SU-DHL-6 (cell line): ENCODE measurements around the gene PADI2.
A peak's percentile ranks its signal among the peaks of the same experiment; 100 is the strongest.

Experiments
- H2AFZ ChIP-seq: fragments of 200-600 bp; sonication (generic); 2 replicates; pipeline ENCODE4 v1.6.1; 2014; ENCODE audit warnings: low read depth, mild to moderate bottlenecking, moderate library complexity, mixed read lengths, antibody characterized with exemption, low read length; ENCODE audit not compliant: severe bottlenecking
- H3F3A ChIP-seq: fragments of 200-600 bp; shearing (Covaris generic); 2 replicates; pipeline ENCODE4 v1.6.0; 2016; ENCODE audit warnings: antibody characterized with exemption, mild to moderate bottlenecking; ENCODE audit not compliant: insufficient read depth
- H3K27ac ChIP-seq: fragments of 200-600 bp; sonication (generic); 2 replicates; pipeline ENCODE4 v1.5.1; 2016; ENCODE audit warnings: low read depth, mild to moderate bottlenecking, low read length, moderate library complexity, mixed read lengths
- H3K27me3 ChIP-seq: fragments of 200-600 bp; sonication (generic), shearing (Covaris generic); 2 replicates; pipeline ENCODE4 v1.6.0; 2014; ENCODE audit warnings: mild to moderate bottlenecking, low read length
- H3K36me3 ChIP-seq: fragments of 200-600 bp; sonication (generic); 2 replicates; pipeline ENCODE4 v1.6.1; 2014; ENCODE audit warnings: mild to moderate bottlenecking, low read length, mixed read lengths
- H3K4me2 ChIP-seq: fragments of 300-600, 200-600 bp; shearing (Covaris generic), sonication (generic); 2 replicates; pipeline ENCODE4 v1.6.0; 2014; ENCODE audit warnings: low read length, low read depth, mild to moderate bottlenecking; ENCODE audit not compliant: poor library complexity, severe bottlenecking
- H3K4me3 ChIP-seq: fragments of 200-600 bp; sonication (generic); 2 replicates; pipeline ENCODE4 v1.5.1; 2014; ENCODE audit warnings: antibody characterized with exemption, low read length, mild to moderate bottlenecking, mixed read lengths; ENCODE audit not compliant: insufficient read depth, poor library complexity, severe bottlenecking
- H3K79me2 ChIP-seq: fragments of 200-600 bp; sonication (generic); 2 replicates; pipeline ENCODE4 v1.6.1; 2014; ENCODE audit warnings: mild to moderate bottlenecking, low read length, moderate library complexity; ENCODE audit not compliant: insufficient read depth
- H3K9ac ChIP-seq: fragments of 200-600 bp; sonication (generic); 2 replicates; pipeline ENCODE4 v1.7.0; 2014; ENCODE audit warnings: mild to moderate bottlenecking, low read length
- H3K9me2 ChIP-seq: fragments of 200-600 bp; sonication (generic); replicated peaks from 2 replicates; pipeline ENCODE4 v1.6.1; 2014; ENCODE audit warnings: low read length; ENCODE audit not compliant: insufficient read depth
- H3K9me3 ChIP-seq: fragments of 200-600 bp; sonication (generic); 2 replicates; pipeline ENCODE4 v1.6.1; 2014; ENCODE audit warnings: low read length, mixed read lengths; ENCODE audit not compliant: insufficient read depth
- H4K20me1 ChIP-seq: fragments of 200-600 bp; sonication (generic); 2 replicates; pipeline ENCODE4 v1.6.1; 2014; ENCODE audit warnings: low read depth, mild to moderate bottlenecking, antibody characterized with exemption, low read length, moderate library complexity, mixed read lengths
- CTCF ChIP-seq: fragments of 200-600 bp; sonication (generic); IDR thresholded peaks from one replicate; pipeline ENCODE4 v1.5.1; 2017; ENCODE audit warnings: antibody characterized with exemption, mild to moderate bottlenecking, low read length, moderate library complexity; ENCODE audit not compliant: insufficient read depth, poor library complexity, severe bottlenecking
- EZH2phosphoT487 ChIP-seq: fragments of 200-600 bp; sonication (generic), shearing (Covaris generic); conservative IDR thresholded peaks from 2 replicates; pipeline ENCODE4 v1.6.1; 2018; ENCODE audit warnings: mild to moderate bottlenecking, antibody characterized with exemption, low read length, moderate library complexity, mixed read lengths

Gene PADI2

DNA sequence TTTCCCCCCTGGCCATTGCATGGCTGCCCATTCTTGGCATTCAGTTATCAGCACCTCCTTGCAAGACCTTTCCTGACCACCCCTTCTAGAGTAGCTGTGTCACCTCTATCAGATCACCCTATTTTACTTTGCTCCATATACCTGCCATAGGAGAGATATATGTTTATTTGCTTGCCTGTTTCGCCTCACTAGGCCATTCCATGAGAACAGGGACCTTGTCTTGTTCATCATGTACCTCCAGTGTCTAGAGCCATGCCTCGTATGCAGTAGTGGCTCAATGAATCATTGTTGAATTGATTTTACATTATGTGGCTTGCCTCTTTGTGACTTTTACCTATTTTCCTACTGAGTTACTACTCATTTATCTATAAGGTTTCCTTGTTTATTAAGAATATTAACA lies 26.4 kb upstream of the PADI2 start:
- Histone ChIP-seq H3K9ac (no peak overlapping the region), H3K9me2 (no peaks in the 10 kb centered on the region), H3K4me2 (no peak overlapping the region), H3K27ac (no peak overlapping the region), H3K27me3 (no peaks in the 10 kb centered on the region), H3K4me3 (no peak overlapping the region), H3F3A (no peaks in the 10 kb centered on the region), H3K36me3 (no peaks in the 10 kb centered on the region), H2AFZ (no peak overlapping the region), H3K9me3 (no peaks in the 10 kb centered on the region), H4K20me1 (no peaks in the 10 kb centered on the region), H3K79me2 (no peaks in the 10 kb centered on the region)
- TF ChIP-seq CTCF: no peak
- no peak for TF ChIP-seq EZH2phosphoT487

DNA sequence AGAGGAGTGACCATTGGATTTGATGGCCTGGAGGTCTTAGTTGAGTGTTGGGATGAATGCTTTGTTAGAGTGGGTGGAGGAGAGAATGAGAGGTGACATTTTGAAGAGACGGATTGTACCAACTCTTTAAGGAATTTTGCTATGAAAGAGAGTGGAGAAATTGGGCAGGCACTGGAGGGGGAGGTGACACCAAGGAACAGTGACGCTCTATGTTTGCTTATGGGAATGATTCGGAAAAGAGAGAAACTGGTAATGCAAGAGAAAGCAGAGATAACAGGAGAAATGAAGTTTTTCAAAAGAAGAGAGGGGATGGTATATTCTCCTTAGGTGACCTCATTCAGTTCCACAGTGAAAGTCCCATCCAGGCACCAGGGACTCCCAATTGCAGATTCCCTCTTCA lies 24.5 kb upstream of the PADI2 start:
- Histone ChIP-seq H3K9me3 (no peaks in the 10 kb centered on the region), H3K27me3 (no peaks in the 10 kb centered on the region), H3K9me2 (no peaks in the 10 kb centered on the region), H4K20me1 (no peaks in the 10 kb centered on the region), H3K27ac (no peak overlapping the region), H3K79me2 (no peaks in the 10 kb centered on the region), H3K4me3 (no peak overlapping the region), H3F3A (no peaks in the 10 kb centered on the region), H3K36me3 (no peaks in the 10 kb centered on the region), H3K9ac (no peak overlapping the region), H3K4me2 (no peak overlapping the region), H2AFZ (no peak overlapping the region)
- TF ChIP-seq CTCF (no peak), EZH2phosphoT487 (no peak)

DNA sequence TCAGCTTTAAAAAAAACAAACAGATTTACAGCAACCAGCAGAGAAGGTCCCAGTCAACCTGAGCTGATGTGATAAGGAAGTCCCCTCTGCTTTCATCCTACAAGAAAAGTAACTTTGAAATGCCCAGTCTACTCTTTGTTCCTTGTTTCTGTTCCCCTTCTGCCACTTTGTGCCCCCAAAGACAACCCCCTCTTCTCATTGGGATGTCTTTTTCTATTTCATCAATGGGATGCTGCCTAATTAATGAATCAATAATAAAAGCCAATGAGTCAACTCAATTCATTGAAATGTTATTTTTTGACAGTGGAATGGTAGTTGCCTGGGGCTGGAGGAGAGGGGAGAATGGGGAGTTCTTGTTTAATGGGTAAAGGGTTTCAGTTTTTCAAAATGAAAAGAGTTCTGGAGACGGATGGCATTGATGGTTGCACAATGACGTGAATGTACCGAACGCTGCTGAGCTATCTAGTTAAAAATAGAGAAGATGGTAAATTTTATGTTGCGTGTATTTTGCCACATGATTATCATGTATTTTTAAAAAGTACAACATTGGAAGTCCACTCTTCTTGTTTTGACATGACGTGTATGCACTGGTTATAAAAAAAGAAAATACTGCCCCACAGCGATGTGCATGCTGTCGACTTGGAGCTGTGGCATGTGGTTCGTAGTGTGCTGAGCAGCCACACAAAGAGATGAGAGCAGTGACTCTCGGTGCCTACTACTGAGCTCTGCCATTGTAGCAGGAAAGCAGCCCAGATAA lies 22.4 kb upstream of the PADI2 start:
- Histone ChIP-seq H4K20me1 (no peaks in the 10 kb centered on the region), H3K4me3 (no peak overlapping the region), H3K4me2 (peak overlapping the region; percentile 28), H3K27ac (0 out of 2 replicates have a peak overlapping the region, but pooled peaks have one; percentile 17), H2AFZ (no peak overlapping the region), H3K9me2 (no peaks in the 10 kb centered on the region), H3K27me3 (no peaks in the 10 kb centered on the region), H3F3A (no peaks in the 10 kb centered on the region), H3K9me3 (no peaks in the 10 kb centered on the region), H3K9ac (no peak overlapping the region), H3K36me3 (no peaks in the 10 kb centered on the region), H3K79me2 (no peaks in the 10 kb centered on the region)
- no peak for TF ChIP-seq EZH2phosphoT487
- no peak for TF ChIP-seq CTCF
